Fibroblast of lung (primary cell): Measurements from ENCODE around the gene WNT6. TPM values are rescaled to one million over a fixed set of nuclear protein-coding genes. Genes with fewer than 3 reads are reported as not detected.

Source experiments
- DNase-seq, 2 donors: peaks; one replicate each; pipeline versions ENCODE4 v3.0.0 to v3.0.0-alpha.2; 2010; ENCODE audit warnings: low read depth in 2 of 2
- H2AFZ ChIP-seq: 2 replicates; pipeline ENCODE4 v1.5.1; 2012; ENCODE audit warnings: low read length, control low read depth, inconsistent platforms
- H3K27ac ChIP-seq: 2 replicates; pipeline ENCODE4 v1.5.1; 2011; ENCODE audit warnings: low read length, control low read depth; ENCODE audit not compliant: insufficient read depth
- H3K27me3 ChIP-seq: 2 replicates; pipeline ENCODE4 v1.5.1; 2011; ENCODE audit warnings: mild to moderate bottlenecking, low read length; ENCODE audit not compliant: control insufficient read depth, insufficient read depth
- H3K36me3 ChIP-seq: 2 replicates; pipeline ENCODE4 v1.5.1; 2011; ENCODE audit warnings: low read length; ENCODE audit not compliant: control insufficient read depth, insufficient read depth
- H3K4me1 ChIP-seq: 2 replicates; pipeline ENCODE4 v1.5.1; 2011; ENCODE audit warnings: low read length; ENCODE audit not compliant: control insufficient read depth, insufficient read depth; ENCODE audit errors: extremely low read depth
- H3K4me2 ChIP-seq: 2 replicates; pipeline ENCODE4 v1.5.1; 2011; ENCODE audit warnings: low read length, control low read depth; ENCODE audit not compliant: insufficient read depth; ENCODE audit errors: extremely low read depth
- H3K4me3 ChIP-seq, 4 experiments: fragments of 200-600 bp in 1 of 4; sonication (generic) in 1 of 4; replicated peaks in 1 of 4; 2 replicates each; pipeline ENCODE4 v1.5.1; 2011 to 2016; ENCODE audit warnings: low read length in 4 of 4, low read depth in 3 of 4, mild to moderate bottlenecking in 3 of 4, control low read depth in 2 of 4, inconsistent platforms in 1 of 4, mixed read lengths in 1 of 4; ENCODE audit not compliant: insufficient read depth in 1 of 4; ENCODE audit errors: control extremely low read depth in 1 of 4
- H3K79me2 ChIP-seq: 2 replicates; pipeline ENCODE4 v1.5.1; 2012; ENCODE audit warnings: mild to moderate bottlenecking, low read length, inconsistent platforms; ENCODE audit not compliant: control insufficient read depth, insufficient read depth
- H3K9ac ChIP-seq: 2 replicates; pipeline ENCODE4 v1.5.1; 2011; ENCODE audit warnings: mild to moderate bottlenecking, low read length, control low read depth; ENCODE audit not compliant: insufficient read depth
- H3K9me3 ChIP-seq: 2 replicates; pipeline ENCODE4 v1.5.1; 2012; ENCODE audit warnings: low read depth, low read length; ENCODE audit not compliant: control insufficient read depth, insufficient read depth
- H4K20me1 ChIP-seq: 2 replicates; pipeline ENCODE4 v1.5.1; 2011; ENCODE audit warnings: low read length; ENCODE audit not compliant: control insufficient read depth, insufficient read depth; ENCODE audit errors: extremely low read depth
- CTCF ChIP-seq, 2 donors: IDR thresholded peaks in 1 of 2; conservative IDR thresholded peaks in 1 of 2; 1 replicate in 1 of 2; 2 replicates in 1 of 2; pipeline ENCODE4 v1.5.1; 2011 to 2012; ENCODE audit warnings: low read length in 2 of 2, control low read depth in 1 of 2, inconsistent platforms in 1 of 2, low read depth in 1 of 2, mild to moderate bottlenecking in 1 of 2
- EZH2 ChIP-seq: IDR thresholded peaks from 2 replicates; pipeline ENCODE4 v1.5.1; 2012; ENCODE audit warnings: low read length, control low read depth, mild to moderate bottlenecking; ENCODE audit errors: missing control alignments
- polyA plus RNA-seq, 2 donors: library from polyadenylated mRNA; depleted of rRNA in 1 of 2; stranded (reverse) in 1 of 2; unstranded in 1 of 2; fragments of >200 nt; gene quantifications; 2 replicates each; pipeline ENCODE4 v1.2.1, GENCODE V29; 2011 to 2012; ENCODE audit warnings: missing spikeins in 1 of 2
- total RNA-seq: library from RNA; depleted of rRNA; stranded (reverse); fragments of >200 nt; gene quantifications from 2 replicates; pipeline ENCODE4 v1.2.1, GENCODE V29; 2014

The WNT6 gene
- total and polyA plus RNA-seq, 2 donors (not counting 1 experiment from before 2014, with no cell fraction given), result not detected

DNA sequence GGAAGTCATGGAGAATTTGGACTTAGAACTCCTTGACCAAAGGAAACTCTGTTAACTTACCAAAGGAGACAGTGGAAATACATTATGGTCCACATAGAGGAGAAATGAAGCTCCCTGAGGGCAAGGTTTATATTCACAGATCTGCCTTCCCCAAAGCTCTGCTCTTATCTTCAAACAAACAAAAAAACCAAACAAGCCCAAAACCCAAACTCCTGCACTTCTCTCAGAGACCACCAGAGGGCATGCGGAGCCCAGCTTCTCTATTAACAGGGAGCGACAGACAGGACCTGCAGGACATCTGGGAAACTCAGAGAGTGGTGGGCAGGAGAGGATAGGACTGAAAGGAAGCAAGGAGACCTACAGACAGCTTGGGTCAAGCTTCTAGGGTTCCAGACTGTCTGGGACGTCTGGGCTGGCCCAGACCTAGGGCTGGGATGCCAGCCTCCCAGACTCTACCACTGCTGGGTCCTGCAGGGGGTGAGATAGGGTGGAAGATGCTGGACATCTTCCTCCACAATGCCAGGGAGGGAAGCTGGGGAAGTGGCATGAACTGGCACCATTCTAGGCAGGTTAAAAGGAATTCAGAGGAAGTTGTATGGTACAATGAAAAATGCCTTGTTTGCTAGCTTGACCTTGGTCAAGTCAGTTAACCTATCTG lies 17.1 kb downstream of the WNT6 start:
- H3K36me3 ChIP-seq, result no peaks in the 10 kb centered on the region
- no peak overlapping the region for H2AFZ ChIP-seq
- no peak overlapping the region for H3K4me2 ChIP-seq
- peaks cover 53% of the 10 kb centered on the region for H3K27me3 ChIP-seq
- TF ChIP-seq CTCF (conservative IDR thresholded peaks at IDR 0.05 in 1 of 2, IDR thresholded peaks at IDR 0.05 in 1 of 2; ENCODE audit: low read depth in 1 of 2, low read length in 2 of 2), result peak; percentile 95 to 97
- TF ChIP-seq EZH2, result no peak
- no peak overlapping the region for H3K4me3 ChIP-seq
- H4K20me1 ChIP-seq, result no peaks in the 10 kb centered on the region
- no peaks in the 10 kb centered on the region for H3K4me1 ChIP-seq
- H3K79me2 ChIP-seq, result no peaks in the 10 kb centered on the region
- H3K27ac ChIP-seq, result no peak overlapping the region
- H3K9ac ChIP-seq, result no peak overlapping the region
- DNase-seq, result peak; percentile 37 to 66
- no peaks in the 10 kb centered on the region for H3K9me3 ChIP-seq

- Histone ChIP-seq H3K9me3 (no peaks in the 10 kb centered on the region), H3K4me3 (no peak overlapping the region), H3K27ac (no peak overlapping the region), H4K20me1 (no peaks in the 10 kb centered on the region), H2AFZ (no peak overlapping the region), H3K27me3 (peaks cover 53% of the 10 kb centered on the region), H3K79me2 (no peaks in the 10 kb centered on the region), H3K36me3 (no peaks in the 10 kb centered on the region), H3K4me2 (no peak overlapping the region), H3K9ac (no peak overlapping the region), H3K4me1 (no peaks in the 10 kb centered on the region)
- DNase-seq, result no peak
- TF ChIP-seq EZH2 (no peak), CTCF (conservative IDR thresholded peaks at IDR 0.05 in 1 of 2, IDR thresholded peaks at IDR 0.05 in 1 of 2; ENCODE audit: low read depth in 1 of 2, low read length in 2 of 2) (no peak)
Observed at GRCh38 chr2:218877331-218877730, 17.7 kb downstream of the WNT6 start.

DNA sequence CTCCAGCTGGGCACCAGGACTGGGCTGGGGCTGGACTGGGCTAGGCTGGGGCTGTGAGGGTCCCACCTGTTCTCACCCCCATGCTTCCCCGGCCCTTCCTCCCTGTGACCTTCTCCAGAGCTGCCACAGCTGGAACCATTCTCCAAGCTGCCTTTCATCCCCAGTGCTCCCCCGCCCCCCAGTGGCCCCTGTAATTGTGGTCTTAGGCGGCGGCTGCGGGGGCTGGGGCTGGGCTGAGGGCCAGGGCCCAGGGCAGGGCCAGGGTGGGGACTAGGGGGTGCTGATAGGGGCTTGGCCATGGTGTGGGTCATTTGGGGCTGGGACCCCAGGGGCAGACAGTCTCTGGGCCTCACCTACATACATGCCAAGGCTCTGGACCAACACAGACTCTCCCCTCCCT lies 18.3 kb downstream of the WNT6 start:
- no peaks in the 10 kb centered on the region for H3K4me1 ChIP-seq
- H3K27me3 ChIP-seq, result peaks cover 55% of the 10 kb centered on the region
- no peaks in the 10 kb centered on the region for H4K20me1 ChIP-seq
- no peak overlapping the region for H3K27ac ChIP-seq
- TF ChIP-seq EZH2 (no peak), CTCF (conservative IDR thresholded peaks at IDR 0.05 in 1 of 2, IDR thresholded peaks at IDR 0.05 in 1 of 2; ENCODE audit: low read depth in 1 of 2, low read length in 2 of 2) (no peak)
- no peak overlapping the region for H3K4me2 ChIP-seq
- no peaks in the 10 kb centered on the region for H3K9me3 ChIP-seq
- no peak for DNase-seq
- no peaks in the 10 kb centered on the region for H3K79me2 ChIP-seq
- H3K9ac ChIP-seq, result no peak overlapping the region
- H2AFZ ChIP-seq, result no peak overlapping the region
- H3K4me3 ChIP-seq, result no peak overlapping the region
- H3K36me3 ChIP-seq, result no peaks in the 10 kb centered on the region
